ENCODE results near the gene TCP11L2.

Gene TCP11L2

GRCh38 chr12:106288494-106289195 lies 13.9 kb upstream of the TCP11L2 start:
- no peak for TF ChIP-seq CTCF (IDR thresholded peaks at IDR 0.05; ENCODE audit: insufficient read depth, low read depth, low read length, missing control alignments)
- DNase-seq (ENCODE audit: low read depth): no peak
- H3K4me3 ChIP-seq (ENCODE audit: low read depth, low read length): no peak overlapping the region

- DNase-seq (ENCODE audit: low read depth): no peak
- TF ChIP-seq CTCF (IDR thresholded peaks at IDR 0.05; ENCODE audit: insufficient read depth, low read depth, low read length, missing control alignments): no peak
Observed at GRCh38 chr12:106289196-106289681, 13.3 kb upstream of the TCP11L2 start.

GRCh38 chr12:106290666-106291065 lies 11.9 kb upstream of the TCP11L2 start:
- no peak for DNase-seq (ENCODE audit: low read depth)
- H3K4me3 ChIP-seq (ENCODE audit: low read depth, low read length): no peak overlapping the region
- no peak for TF ChIP-seq CTCF (IDR thresholded peaks at IDR 0.05; ENCODE audit: insufficient read depth, low read depth, low read length, missing control alignments)

More at GRCh38 chr12:106289196-106289681, 13.3 kb upstream of the TCP11L2 start:
- H3K4me3 ChIP-seq (ENCODE audit: low read depth, low read length): no peak overlapping the region

- no peak for TF ChIP-seq CTCF (IDR thresholded peaks at IDR 0.05; ENCODE audit: insufficient read depth, low read depth, low read length, missing control alignments)
- H3K4me3 ChIP-seq (ENCODE audit: low read depth, low read length): no peak overlapping the region
- no peak for DNase-seq (ENCODE audit: low read depth)
Observed at GRCh38 chr12:106291342-106291741, 11.2 kb upstream of the TCP11L2 start.

GRCh38 chr12:106292339-106292738 lies 10.2 kb upstream of the TCP11L2 start:
- no peak for DNase-seq (ENCODE audit: low read depth)
- no peak for TF ChIP-seq CTCF (IDR thresholded peaks at IDR 0.05; ENCODE audit: insufficient read depth, low read depth, low read length, missing control alignments)
- H3K4me3 ChIP-seq (ENCODE audit: low read depth, low read length): no peak overlapping the region

GRCh38 chr12:106296179-106296877 lies 6.2 kb upstream of the TCP11L2 start:
- no peak for DNase-seq (ENCODE audit: low read depth)
- no peak overlapping the region for H3K4me3 ChIP-seq (ENCODE audit: low read depth, low read length)
- TF ChIP-seq CTCF (IDR thresholded peaks at IDR 0.05; ENCODE audit: insufficient read depth, low read depth, low read length, missing control alignments): no peak
